Breast epithelium (tissue), 3 donors: ENCODE measurements around the gene IL1R2.

Experiments
- CTCF ChIP-seq, 3 donors: fragments of 450-650 bp; IDR thresholded peaks; one replicate each; pipeline ENCODE4 v1.5.1; 2016 to 2017; ENCODE audit warnings: antibody characterized with exemption in 3 of 3, mild to moderate bottlenecking in 3 of 3, moderate library complexity in 3 of 3
- POLR2A ChIP-seq: fragments of 450-650 bp; IDR thresholded peaks from one replicate; pipeline ENCODE4 v1.6.1; 2016; ENCODE audit warnings: antibody characterized with exemption, mild to moderate bottlenecking, moderate library complexity
- POLR2AphosphoS5 ChIP-seq, 3 donors: sonication (generic); formaldehyde crosslinking; IDR thresholded peaks; one replicate each; pipeline ENCODE4 v1.6.1; 2017; ENCODE audit warnings: antibody characterized with exemption in 3 of 3

GRCh38 chr2:101942851-101943250, 48.9 kb upstream of the IL1R2 start:
- TF ChIP-seq CTCF (IDR thresholded peaks at IDR 0.05) (no peak), POLR2A (no peak), POLR2AphosphoS5 (IDR thresholded peaks at IDR 0.05) (peak in 1 of 3 donors; percentile 45)
